Neural cell (in vitro differentiated cells): ENCODE data around the gene NFIA.

Experiments used
- EP300 ChIP-seq: fragments of 450-650 bp; conservative IDR thresholded peaks from 2 replicates; pipeline ENCODE4 v1.6.1; 2014; ENCODE audit warnings: antibody characterized with exemption, mild to moderate bottlenecking, moderate library complexity; ENCODE audit not compliant: poor library complexity, severe bottlenecking
- POLR2AphosphoS5 ChIP-seq: IDR thresholded peaks from 2 replicates; pipeline ENCODE4 v1.6.1; 2012

DNA sequence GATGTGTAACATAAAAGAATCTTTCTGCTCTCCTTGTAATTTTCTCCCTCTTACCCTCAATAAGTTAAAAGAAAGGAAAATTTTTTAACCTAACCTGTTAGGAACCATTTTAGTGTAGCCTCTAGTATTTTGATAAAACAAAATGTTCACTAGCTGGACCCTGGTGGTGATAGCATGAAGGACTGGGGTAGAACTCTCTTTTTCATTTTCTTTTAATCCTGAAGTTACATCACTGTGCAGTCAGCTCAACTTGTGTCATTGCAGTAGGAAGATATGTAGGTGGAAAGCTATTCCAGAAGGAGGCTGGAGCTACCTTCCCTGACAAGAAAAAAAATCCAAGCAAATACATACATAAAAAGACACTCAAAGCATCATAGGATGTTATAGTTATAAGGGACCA is 39.3 kb downstream of the NFIA start:
- TF ChIP-seq POLR2AphosphoS5 = no peak
- no peak for TF ChIP-seq EP300
